GM12801 (cell line): Measurements from ENCODE around the gene GALNT6.

ENCODE experiments used
- CTCF ChIP-seq: IDR thresholded peaks from one replicate; pipeline ENCODE4 v1.5.1; 2011; ENCODE audit warnings: control low read depth; ENCODE audit not compliant: insufficient read length; ENCODE audit errors: extremely low read depth

The GALNT6 gene

GRCh38 chr12:51391283-51392123 lies at the start of gene GALNT6:
Gene GALNT6 (minus strand): TSS chr12:51391406. CDS start chr12:51379781, 11,625 bp downstream.
- TF ChIP-seq CTCF: no peak

- TF ChIP-seq CTCF: no peak
Observed at GRCh38 chr12:51439330-51439729, 48.1 kb upstream of the GALNT6 start.

- no peak for TF ChIP-seq CTCF
Observed at GRCh38 chr12:51437431-51437830, 46.2 kb upstream of the GALNT6 start.

GRCh38 chr12:51434305-51434704 lies 43.1 kb upstream of the GALNT6 start:
- TF ChIP-seq CTCF: no peak

GRCh38 chr12:51432921-51433320 lies 41.7 kb upstream of the GALNT6 start:
- TF ChIP-seq CTCF: no peak

- TF ChIP-seq CTCF: no peak
Observed at GRCh38 chr12:51430196-51430895, 39.1 kb upstream of the GALNT6 start.

- TF ChIP-seq CTCF: no peak
Observed at GRCh38 chr12:51429700-51430099, 38.5 kb upstream of the GALNT6 start.
